GM18508 (cell line): ENCODE data around the gene DYNC2LI1.

Experiments used
- ATAC-seq: cut with Tn5 transposase; IDR thresholded peaks from one replicate; pipeline ENCODE4 v1.9.1; 2021; ENCODE audit warnings: moderate number of reproducible peaks; ENCODE audit not compliant: insufficient read depth, unreplicated experiment

Gene DYNC2LI1

GRCh38 chr2:43841949-43842865 lies 68.4 kb downstream of the DYNC2LI1 start:
- ATAC-seq: no peak

GRCh38 chr2:43842866-43843226 lies 69.0 kb downstream of the DYNC2LI1 start:
- no peak for ATAC-seq

GRCh38 chr2:43845181-43845580 lies 71.3 kb downstream of the DYNC2LI1 start:
- no peak for ATAC-seq

- no peak for ATAC-seq
Measured at GRCh38 chr2:43846140-43846793, 72.4 kb downstream of the DYNC2LI1 start.

DNA sequence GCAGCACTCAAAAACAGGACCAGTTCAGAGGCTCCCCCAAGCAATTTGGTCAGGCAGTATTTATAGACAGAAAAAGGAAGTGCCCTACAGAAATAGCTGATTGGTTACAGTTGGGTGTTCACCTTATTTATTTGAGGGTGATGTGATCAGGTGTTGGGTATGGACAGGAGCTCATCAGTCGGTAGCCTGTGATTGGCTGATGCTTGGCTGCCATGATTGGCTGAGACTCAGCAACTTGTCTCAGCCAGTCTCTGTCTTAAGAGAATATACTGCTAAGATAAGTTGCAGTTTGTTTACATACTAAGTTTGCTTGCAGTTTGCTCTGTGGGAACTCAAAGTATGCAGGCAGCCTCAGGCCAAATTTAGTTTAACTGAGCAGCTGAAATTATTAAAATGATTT lies 74.4 kb downstream of the DYNC2LI1 start:
- no peak for ATAC-seq

GRCh38 chr2:43851011-43851980 lies 77.5 kb downstream of the DYNC2LI1 start:
- no peak for ATAC-seq

DNA sequence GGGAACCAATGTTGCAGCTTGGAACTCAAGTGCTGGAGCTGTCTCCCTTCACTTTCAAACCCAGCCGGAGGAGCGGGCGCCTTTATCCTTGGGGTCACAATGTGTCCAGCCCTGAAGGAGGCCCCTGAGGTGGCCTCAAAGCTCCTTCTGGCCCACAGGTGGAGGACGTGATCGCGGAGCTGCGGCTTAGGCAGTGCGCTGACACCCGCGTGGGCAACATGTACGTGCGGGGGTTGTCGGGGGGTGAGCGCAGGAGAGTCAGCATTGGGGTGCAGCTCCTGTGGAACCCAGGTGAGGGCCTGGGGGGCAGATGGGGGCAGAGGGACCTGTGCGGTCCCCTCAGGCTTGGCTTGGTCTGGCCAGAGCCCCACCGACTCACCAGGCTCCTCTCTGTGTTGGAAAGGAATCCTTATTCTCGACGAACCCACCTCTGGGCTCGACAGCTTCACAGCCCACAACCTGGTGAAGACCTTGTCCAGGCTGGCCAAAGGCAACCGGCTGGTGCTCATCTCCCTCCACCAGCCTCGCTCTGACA lies 78.4 kb downstream of the DYNC2LI1 start:
- ATAC-seq: no peak

- ATAC-seq: no peak
Measured at GRCh38 chr2:43853141-43854081, 79.6 kb downstream of the DYNC2LI1 start.

- no peak for ATAC-seq
Measured at GRCh38 chr2:43854671-43855070, 80.8 kb downstream of the DYNC2LI1 start.

DNA sequence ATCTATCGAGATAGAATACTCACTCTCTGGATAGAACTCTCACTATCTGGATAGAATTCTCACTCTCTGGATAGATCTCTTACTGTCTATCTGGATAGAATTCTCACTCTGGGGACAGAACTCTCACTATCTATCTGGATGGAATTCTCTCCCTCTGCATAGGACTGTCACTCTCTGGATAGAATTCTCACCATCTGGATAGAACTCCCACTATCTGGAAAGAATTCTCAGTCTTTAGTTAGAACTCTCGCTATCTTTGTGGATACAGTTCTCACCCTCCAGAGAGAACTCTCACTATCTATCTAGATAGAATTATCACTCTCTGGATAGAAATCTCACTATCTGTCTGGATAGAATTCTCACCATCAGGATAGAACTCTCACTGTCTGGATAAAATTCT lies 81.5 kb downstream of the DYNC2LI1 start:
- no peak for ATAC-seq
